GM06990 (cell line): ENCODE data around the gene PRKG1.

Experiments
- DNase-seq: peaks from one replicate; pipeline ENCODE4 v3.0.0-alpha.2; 2011; ENCODE audit not compliant: insufficient read length; ENCODE audit errors: extremely low read depth
- H3K27me3 ChIP-seq: replicated peaks from 2 replicates; pipeline ENCODE4 v1.6.0; 2011; ENCODE audit warnings: low read length; ENCODE audit not compliant: control insufficient read depth, insufficient read depth
- H3K36me3 ChIP-seq: 2 replicates; pipeline ENCODE4 v1.5.1; 2011; ENCODE audit warnings: low read length; ENCODE audit not compliant: control insufficient read depth, insufficient read depth
- H3K4me3 ChIP-seq: replicated peaks from 2 replicates; pipeline ENCODE4 v1.5.1; 2011; ENCODE audit warnings: low read depth, mild to moderate bottlenecking, control low read depth, low read length
- TF ChIP-seq, protein P1 (sequence below): IDR thresholded peaks from 2 replicates; pipeline ENCODE4 v1.5.1; 2011; ENCODE audit warnings: low read length, control low read depth, mild to moderate bottlenecking, inconsistent platforms; ENCODE audit not compliant: insufficient read depth, poor library complexity, severe bottlenecking

PRKG1 gene

DNA sequence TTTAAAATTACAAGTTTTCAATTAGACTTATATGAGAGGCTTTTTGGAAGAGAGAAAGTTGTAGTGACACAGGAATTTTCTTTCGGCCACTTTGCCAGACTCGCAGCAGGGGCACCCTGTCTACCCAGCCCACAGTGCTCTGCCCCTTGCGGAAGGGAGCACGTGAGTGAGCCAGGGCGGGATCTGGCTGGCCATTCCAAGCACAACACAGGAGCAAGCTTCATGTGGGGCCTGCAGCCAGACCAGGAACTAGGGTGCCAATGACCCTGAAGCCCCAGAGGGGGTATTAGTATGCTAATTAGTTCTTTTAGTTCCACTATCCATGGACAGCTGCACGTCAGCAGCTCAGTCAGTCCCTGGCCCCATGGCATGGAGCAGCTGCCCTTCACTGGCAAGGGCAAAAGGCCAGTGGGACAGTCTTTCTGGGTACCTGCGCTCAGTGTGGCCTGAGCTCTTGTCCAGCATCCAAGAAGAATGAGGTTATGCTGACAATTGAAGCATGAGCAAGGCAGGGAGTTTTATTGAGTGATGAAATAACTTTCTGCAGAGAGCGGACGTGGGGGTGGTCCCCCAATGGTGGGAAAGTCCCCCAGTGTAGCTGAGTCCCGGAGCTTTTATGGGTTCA is 876.2 kb downstream of the PRKG1 start:
- DNase-seq: no peak
- Histone ChIP-seq H3K27me3 (no peaks in the 10 kb centered on the region), H3K4me3 (no peak overlapping the region), H3K36me3 (no peaks in the 10 kb centered on the region)
- TF ChIP-seq, protein P1, sequence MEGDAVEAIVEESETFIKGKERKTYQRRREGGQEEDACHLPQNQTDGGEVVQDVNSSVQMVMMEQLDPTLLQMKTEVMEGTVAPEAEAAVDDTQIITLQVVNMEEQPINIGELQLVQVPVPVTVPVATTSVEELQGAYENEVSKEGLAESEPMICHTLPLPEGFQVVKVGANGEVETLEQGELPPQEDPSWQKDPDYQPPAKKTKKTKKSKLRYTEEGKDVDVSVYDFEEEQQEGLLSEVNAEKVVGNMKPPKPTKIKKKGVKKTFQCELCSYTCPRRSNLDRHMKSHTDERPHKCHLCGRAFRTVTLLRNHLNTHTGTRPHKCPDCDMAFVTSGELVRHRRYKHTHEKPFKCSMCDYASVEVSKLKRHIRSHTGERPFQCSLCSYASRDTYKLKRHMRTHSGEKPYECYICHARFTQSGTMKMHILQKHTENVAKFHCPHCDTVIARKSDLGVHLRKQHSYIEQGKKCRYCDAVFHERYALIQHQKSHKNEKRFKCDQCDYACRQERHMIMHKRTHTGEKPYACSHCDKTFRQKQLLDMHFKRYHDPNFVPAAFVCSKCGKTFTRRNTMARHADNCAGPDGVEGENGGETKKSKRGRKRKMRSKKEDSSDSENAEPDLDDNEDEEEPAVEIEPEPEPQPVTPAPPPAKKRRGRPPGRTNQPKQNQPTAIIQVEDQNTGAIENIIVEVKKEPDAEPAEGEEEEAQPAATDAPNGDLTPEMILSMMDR: no peak

- H3K4me3 ChIP-seq: no peak overlapping the region
- H3K36me3 ChIP-seq: no peaks in the 10 kb centered on the region
- no peak for DNase-seq
- no peaks in the 10 kb centered on the region for H3K27me3 ChIP-seq
- TF ChIP-seq, protein P1: no peak
These were observed 876.8 kb downstream of the PRKG1 start for GRCh38 chr10:51950996-51951555.

- no peak overlapping the region for H3K4me3 ChIP-seq
- H3K36me3 ChIP-seq: no peaks in the 10 kb centered on the region
These were observed 877.3 kb downstream of the PRKG1 start for GRCh38 chr10:51951601-51952000.

GRCh38 chr10:51952056-51952455 is 877.8 kb downstream of the PRKG1 start:
- no peaks in the 10 kb centered on the region for H3K36me3 ChIP-seq
- TF ChIP-seq, protein P1: no peak
- no peaks in the 10 kb centered on the region for H3K27me3 ChIP-seq
- no peak overlapping the region for H3K4me3 ChIP-seq
- no peak for DNase-seq

More at GRCh38 chr10:51951601-51952000, 877.3 kb downstream of the PRKG1 start:
- H3K27me3 ChIP-seq: no peaks in the 10 kb centered on the region
- DNase-seq: no peak
- TF ChIP-seq, protein P1: no peak

DNA sequence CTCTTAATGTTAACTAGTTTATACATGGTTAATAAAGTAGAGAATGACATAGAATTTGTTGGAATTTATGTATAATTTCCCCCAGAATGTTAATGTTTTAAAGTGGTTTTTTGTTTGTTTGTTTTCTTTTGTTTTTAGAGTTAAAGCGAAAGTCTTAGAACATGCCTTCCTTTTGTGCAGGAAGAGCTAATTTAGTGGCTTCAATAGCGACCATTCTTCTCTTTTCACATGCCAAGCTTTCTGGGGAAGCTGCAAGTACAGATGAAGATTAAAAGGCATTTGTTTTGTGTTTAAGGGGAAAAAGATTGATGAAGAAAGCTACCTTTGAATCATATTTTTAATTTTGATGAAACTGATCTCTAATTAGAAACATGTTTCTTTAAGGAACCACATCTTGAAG is 881.4 kb downstream of the PRKG1 start:
- no peaks in the 10 kb centered on the region for H3K27me3 ChIP-seq
- no peak for DNase-seq
- TF ChIP-seq, protein P1: no peak

GRCh38 chr10:51956822-51957221 is 882.5 kb downstream of the PRKG1 start:
- TF ChIP-seq, protein P1: no peak
- no peak overlapping the region for H3K4me3 ChIP-seq
- no peaks in the 10 kb centered on the region for H3K27me3 ChIP-seq
- DNase-seq: no peak
- no peaks in the 10 kb centered on the region for H3K36me3 ChIP-seq

More for the DNA sequence above, 881.4 kb downstream of the PRKG1 start:
- H3K4me3 ChIP-seq: no peak overlapping the region
- no peaks in the 10 kb centered on the region for H3K36me3 ChIP-seq
